Stomach (tissue), 9 donors: ENCODE data around the gene LCN10. TPM values are rescaled to one million over a fixed set of nuclear protein-coding genes. Genes with fewer than 3 reads are reported as not detected.

Experiments
- DNase-seq, 2 donors: peaks; one replicate each; pipeline versions ENCODE4 v3.0.0 to v3.0.0-alpha.2; 2013 to 2019
- H3K27ac ChIP-seq, 5 donors: fragments of 200-600 bp in 4 of 5; sonication (generic) in 4 of 5; one replicate each; pipeline ENCODE4 v1.5.1; 2013 to 2019; ENCODE audit warnings: mild to moderate bottlenecking in 1 of 5, moderate library complexity in 1 of 5
- H3K27me3 ChIP-seq, 3 donors: fragments of 200-600 bp; sonication (generic); one replicate each; pipeline ENCODE4 v1.5.1; 2017 to 2019; ENCODE audit warnings: mixed run types in 1 of 3
- H3K36me3 ChIP-seq, 4 donors: fragments of 200-600 bp; sonication (generic); 1 replicate in 3 of 4; 2 replicates in 1 of 4; pipeline ENCODE4 v1.5.1; 2016 to 2019
- H3K4me1 ChIP-seq, 4 donors: fragments of 200-600 bp; sonication (generic); one replicate each; pipeline ENCODE4 v1.5.1; 2016 to 2019
- H3K4me3 ChIP-seq, 4 donors: fragments of 200-600 bp; sonication (generic) in 3 of 4; one replicate each; pipeline ENCODE4 v1.5.1; 2016 to 2019; ENCODE audit warnings: mild to moderate bottlenecking in 1 of 4
- H3K9me3 ChIP-seq, 4 donors: fragments of 200-600 bp; sonication (generic); one replicate each; pipeline ENCODE4 v1.5.1; 2016 to 2019
- EP300 ChIP-seq: sonication (generic); formaldehyde crosslinking; IDR thresholded peaks from one replicate; pipeline ENCODE4 v1.6.1; 2017; ENCODE audit warnings: antibody characterized with exemption
- POLR2A ChIP-seq, 4 donors: fragments of 450-650 bp; IDR thresholded peaks; one replicate each; pipeline ENCODE4 v1.6.1; 2016; ENCODE audit warnings: antibody characterized with exemption in 4 of 4, control low read depth in 2 of 4, mild to moderate bottlenecking in 1 of 4, moderate library complexity in 1 of 4
- POLR2AphosphoS5 ChIP-seq, 3 donors: sonication (generic); formaldehyde crosslinking; IDR thresholded peaks; one replicate each; pipeline ENCODE4 v1.6.1; 2016; ENCODE audit warnings: antibody characterized with exemption in 3 of 3
- WGBS, 5 donors: extraction: QIAGEN DNeasy Blood & Tissue Kit in 3 of 5; methylation state at CpG; one replicate each; pipeline versions ENCODE4 v1.1.5 to v1.1.7; 2013 to 2018; 5-methylcytosine and 5-hydroxymethylcytosine counted together
- intact Hi-C: fragments of 100-400 bp; cut with DNase I; formaldehyde crosslinking; loops from one replicate; pipeline ENCODE4 v1.15.1; 2023; ENCODE audit warnings: low total_unique reads
- polyA plus RNA-seq, 3 donors: library from polyadenylated mRNA; stranded (reverse); fragments of 200-250 nt; gene quantifications; one replicate each; pipeline ENCODE4 v1.2.3, GENCODE V29; 2013
- total RNA-seq, 5 donors: library from RNA; depleted of rRNA; stranded (reverse); fragments of >200 nt; gene quantifications; one replicate each; pipeline versions ENCODE4 v1.1.0 to v1.2.3, GENCODE V29; 2014 to 2016
- TF ChIP-seq, protein P1 (sequence below), 7 experiments: fragments of 450-650 bp in 4 of 7; fragments of 200-600 bp in 3 of 7; sonication (generic) in 3 of 7; IDR thresholded peaks; one replicate each; pipeline ENCODE4 v1.5.1; 2016 to 2019; ENCODE audit warnings: antibody characterized with exemption in 7 of 7, control low read depth in 2 of 7, mild to moderate bottlenecking in 1 of 7
- donor health status: healthy with polysubstance abuse.
- donor health status: Bipolar disorder and iron deficiency.
- donor health status: healthy.

LCN10 gene
- total and polyA plus RNA-seq, 8 donors = 0.58 to 25.5 (median 8.5) TPM

DNA sequence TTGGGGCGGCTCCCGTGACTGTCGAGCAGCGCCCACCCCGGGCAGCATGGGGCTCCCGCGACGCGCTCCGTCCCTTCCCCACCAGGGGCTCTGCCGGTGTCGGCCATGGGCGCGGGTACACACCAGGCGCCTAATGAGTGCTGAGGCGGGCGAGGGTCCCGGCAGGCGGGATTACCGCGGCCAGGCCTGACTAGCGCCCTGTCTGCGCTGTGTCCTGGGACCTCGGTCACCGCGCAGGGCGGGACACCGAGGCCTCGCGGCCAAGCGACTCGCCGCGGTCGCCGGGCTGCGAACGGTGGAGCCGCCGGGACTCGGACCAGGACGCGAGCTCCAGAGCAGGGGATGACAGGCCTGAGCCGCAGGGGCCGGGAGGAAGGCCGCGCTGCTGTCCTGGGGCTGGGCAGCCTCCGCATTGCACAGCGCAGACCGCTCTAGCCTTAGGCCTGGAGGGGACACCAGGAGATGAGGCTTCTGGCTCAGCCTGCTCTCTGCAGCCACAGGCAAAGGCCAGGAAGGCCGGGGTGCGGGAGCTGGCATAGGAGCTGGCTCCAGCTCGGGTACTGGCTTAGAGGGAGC is 14.1 kb downstream of the LCN10 start:
- Histone ChIP-seq H3K9me3 (no peaks in the 10 kb centered on the region), H3K4me1 (peaks cover 29 to 50% (median 42%) of the 10 kb centered on the region in 4 donors), H3K27me3 (no peaks in the 10 kb centered on the region), H3K36me3 (peaks cover 26 to 31% (median 30%) of the 10 kb centered on the region in 4 donors), H3K4me3 (peak overlapping the region; percentile 74 to 83 (median 76)), H3K27ac (peak overlapping the region in 4 of 5 donors; percentile 69 to 85 (median 78))
- DNase-seq = peak in 1 of 2 donors; percentile 65
- intact Hi-C loops = no loop called here
- 0 to 6% (median 4%) methylated on average over 24 to 53 of the region's 53 CpGs for WGBS, 5 donors
- TF ChIP-seq EP300 = no peak
- no peak for TF ChIP-seq POLR2AphosphoS5 (IDR thresholded peaks at IDR 0.05)

DNA sequence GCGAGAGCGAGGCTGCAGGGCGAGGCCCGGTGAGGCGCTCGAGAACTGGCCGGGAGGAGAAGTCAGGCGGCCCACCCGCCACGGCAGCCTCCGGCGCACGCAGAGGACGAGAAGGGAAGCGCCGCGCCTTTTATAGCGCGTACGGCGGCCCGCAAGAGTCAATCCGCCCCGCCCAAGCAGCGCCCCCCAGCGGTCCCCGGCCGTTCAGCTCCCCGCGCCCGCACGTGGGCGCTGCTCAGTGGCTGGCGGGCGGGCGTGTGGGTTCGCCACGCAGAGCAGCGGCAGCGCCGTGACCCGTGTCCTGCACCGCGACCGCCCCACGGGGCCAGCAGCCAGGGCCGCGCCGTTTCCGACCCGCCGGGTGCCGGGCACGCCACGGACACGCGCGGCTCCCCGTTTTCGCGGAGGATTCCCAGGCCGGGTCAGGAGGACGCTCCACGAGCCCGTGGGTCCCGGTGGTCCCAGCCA is 14.6 kb downstream of the LCN10 start:
- H3K4me3 ChIP-seq = peak overlapping the region; percentile 74 to 83 (median 76)
- H3K9me3 ChIP-seq = no peaks in the 10 kb centered on the region
- peaks cover 31 to 37% (median 36%) of the 10 kb centered on the region in 4 donors for H3K36me3 ChIP-seq
- WGBS, 5 donors = 0 to 4% (median 1%) methylated on average over 13 to 66 of the region's 66 CpGs
- TF ChIP-seq POLR2A (IDR thresholded peaks at IDR 0.05) (peak in 2 of 4 donors; percentile 57 to 93), EP300 (no peak), POLR2AphosphoS5 (IDR thresholded peaks at IDR 0.05) (peak; percentile 94 to 100 (median 100))
- TF ChIP-seq, protein P1, sequence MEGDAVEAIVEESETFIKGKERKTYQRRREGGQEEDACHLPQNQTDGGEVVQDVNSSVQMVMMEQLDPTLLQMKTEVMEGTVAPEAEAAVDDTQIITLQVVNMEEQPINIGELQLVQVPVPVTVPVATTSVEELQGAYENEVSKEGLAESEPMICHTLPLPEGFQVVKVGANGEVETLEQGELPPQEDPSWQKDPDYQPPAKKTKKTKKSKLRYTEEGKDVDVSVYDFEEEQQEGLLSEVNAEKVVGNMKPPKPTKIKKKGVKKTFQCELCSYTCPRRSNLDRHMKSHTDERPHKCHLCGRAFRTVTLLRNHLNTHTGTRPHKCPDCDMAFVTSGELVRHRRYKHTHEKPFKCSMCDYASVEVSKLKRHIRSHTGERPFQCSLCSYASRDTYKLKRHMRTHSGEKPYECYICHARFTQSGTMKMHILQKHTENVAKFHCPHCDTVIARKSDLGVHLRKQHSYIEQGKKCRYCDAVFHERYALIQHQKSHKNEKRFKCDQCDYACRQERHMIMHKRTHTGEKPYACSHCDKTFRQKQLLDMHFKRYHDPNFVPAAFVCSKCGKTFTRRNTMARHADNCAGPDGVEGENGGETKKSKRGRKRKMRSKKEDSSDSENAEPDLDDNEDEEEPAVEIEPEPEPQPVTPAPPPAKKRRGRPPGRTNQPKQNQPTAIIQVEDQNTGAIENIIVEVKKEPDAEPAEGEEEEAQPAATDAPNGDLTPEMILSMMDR (IDR thresholded peaks at IDR 0.05) = peak in 6 of 7 experiments; percentile 40 to 98 (median 87)
- peaks cover 29 to 55% (median 45%) of the 10 kb centered on the region in 4 donors for H3K4me1 ChIP-seq
- intact Hi-C loops = no loop called here
- peak overlapping the region; percentile 69 to 85 (median 79) for H3K27ac ChIP-seq
- no peaks in the 10 kb centered on the region for H3K27me3 ChIP-seq
- peak; percentile 92 to 96 for DNase-seq

DNA sequence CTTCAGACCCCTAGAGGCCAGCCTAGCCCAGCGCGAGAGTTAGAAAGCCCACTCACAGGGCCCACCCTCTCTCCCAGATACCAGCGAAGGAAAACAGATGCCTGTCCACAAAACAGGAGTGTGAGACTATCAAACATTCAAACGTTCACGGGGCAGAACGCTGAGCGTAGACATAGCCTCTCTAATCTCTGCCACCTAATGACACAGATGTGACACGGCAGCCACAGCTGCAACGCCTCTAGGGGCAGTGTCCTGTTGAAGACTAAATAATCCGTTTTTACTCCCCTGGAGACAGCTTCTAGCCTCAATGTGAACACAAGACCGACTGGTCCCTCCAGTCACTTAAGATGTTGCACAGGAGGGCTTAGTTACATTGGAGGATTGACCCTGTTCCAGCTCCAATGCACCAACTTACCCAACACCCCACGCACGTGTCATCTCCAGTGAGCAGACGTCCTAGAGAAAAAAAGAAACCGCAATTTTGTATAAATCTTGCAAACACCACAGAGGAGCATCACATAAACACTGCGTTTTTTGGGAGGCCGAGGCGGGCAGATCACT is 16.0 kb downstream of the LCN10 start:
- Histone ChIP-seq H3K27ac (peak overlapping the region in 3 of 5 donors; percentile 76 to 85 (median 79)), H3K4me1 (peaks cover 30 to 65% (median 55%) of the 10 kb centered on the region in 4 donors)
- intact Hi-C loops = no loop called here

DNA sequence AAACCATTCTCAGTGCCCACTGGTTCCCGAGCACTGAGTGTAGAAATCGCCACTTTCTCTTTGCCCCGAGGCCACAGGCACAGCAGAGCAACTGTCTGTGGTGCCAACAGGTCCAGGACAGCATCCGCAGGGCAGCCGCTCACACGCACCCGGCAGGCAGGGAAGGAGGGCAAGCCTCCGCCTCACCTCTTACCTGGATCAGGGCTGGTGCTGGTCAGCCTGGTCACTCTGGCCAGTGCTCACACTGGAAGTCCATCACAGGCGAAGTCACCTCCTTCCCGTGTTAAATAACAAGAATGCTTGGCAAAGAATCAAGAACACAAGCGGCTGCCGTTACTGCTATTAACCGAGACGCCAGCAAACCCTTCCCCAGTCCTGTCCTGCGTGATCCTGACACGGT is 16.6 kb downstream of the LCN10 start:
- TF ChIP-seq, protein P1 (IDR thresholded peaks at IDR 0.05) = no peak
- TF ChIP-seq EP300 (no peak), POLR2AphosphoS5 (IDR thresholded peaks at IDR 0.05) (no peak), POLR2A (IDR thresholded peaks at IDR 0.05) (no peak)
- H3K27me3 ChIP-seq = no peaks in the 10 kb centered on the region
- peak overlapping the region in 1 of 5 donors; percentile 85 for H3K27ac ChIP-seq
- H3K36me3 ChIP-seq = peaks cover 37 to 57% (median 55%) of the 10 kb centered on the region in 4 donors
- intact Hi-C loops = no loop called here
- no peaks in the 10 kb centered on the region for H3K9me3 ChIP-seq
- 40 to 85% (median 69%) methylated on average over 9 to 16 of the region's 16 CpGs for WGBS, 5 donors
- no peak for DNase-seq
- peak overlapping the region; percentile 74 to 83 (median 76) for H3K4me3 ChIP-seq
- peaks cover 33 to 71% (median 60%) of the 10 kb centered on the region in 4 donors for H3K4me1 ChIP-seq

More for the DNA sequence above, 16.0 kb downstream of the LCN10 start:
- DNase-seq = peak in 1 of 2 donors; percentile 71
- TF ChIP-seq, protein P1 (IDR thresholded peaks at IDR 0.05) = peak in 1 of 7 experiments; percentile 22
- TF ChIP-seq POLR2AphosphoS5 (IDR thresholded peaks at IDR 0.05) (peak in 1 of 3 donors; percentile 32), POLR2A (IDR thresholded peaks at IDR 0.05) (no peak)
- WGBS, 5 donors = 18 to 27% (median 20%) methylated on average over 17 to 18 of the region's 18 CpGs
- Histone ChIP-seq H3K4me3 (peak overlapping the region; percentile 74 to 83 (median 76)), H3K36me3 (peaks cover 37 to 51% (median 50%) of the 10 kb centered on the region in 4 donors), H3K27me3 (no peaks in the 10 kb centered on the region), H3K9me3 (no peaks in the 10 kb centered on the region)
